GM12891 (cell line): ENCODE data around the gene AADACL2.

Source experiments
- POLR2A ChIP-seq: IDR thresholded peaks from 2 replicates; pipeline ENCODE4 v1.6.1; 2011; ENCODE audit warnings: low read depth, low read length, control low read depth
- POLR2AphosphoS5 ChIP-seq: IDR thresholded peaks from 2 replicates; pipeline ENCODE4 v1.6.1; 2011; ENCODE audit warnings: low read depth, low read length, control low read depth
- TAF1 ChIP-seq: IDR thresholded peaks from 2 replicates; pipeline ENCODE4 v1.6.1; 2011; ENCODE audit warnings: low read depth, low read length, control low read depth

DNA sequence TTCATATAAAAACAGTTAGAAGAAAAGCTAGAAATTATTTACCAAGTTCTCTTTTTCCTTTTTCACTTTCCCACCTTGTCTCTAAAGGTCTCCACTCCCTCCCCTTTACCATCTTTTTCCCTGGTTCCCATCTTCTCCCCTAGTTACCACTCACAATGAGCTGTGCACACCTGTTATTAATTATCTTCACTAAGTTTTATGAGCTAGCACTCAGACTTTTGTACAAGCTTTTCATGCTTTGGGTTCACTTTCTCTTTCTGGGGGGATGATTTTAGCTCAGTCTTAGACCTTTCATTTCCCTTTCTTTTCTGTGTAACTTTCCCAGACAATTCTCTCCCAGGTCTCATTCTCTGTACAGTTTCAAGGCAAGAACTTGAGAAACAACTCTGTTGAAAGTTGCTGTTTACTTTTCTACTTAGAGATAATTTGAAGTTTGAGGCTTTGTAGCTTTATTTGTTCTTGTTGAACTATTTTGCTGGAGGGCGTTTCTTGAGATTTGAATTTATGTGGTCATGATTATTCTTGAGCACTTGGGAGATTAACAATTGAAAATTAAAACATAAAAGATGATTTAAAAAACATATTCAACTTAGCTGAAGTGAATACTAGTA lies 56.2 kb downstream of the AADACL2 start:
- TF ChIP-seq POLR2A (no peak), TAF1 (no peak), POLR2AphosphoS5 (no peak)
